SK-N-SH (cell line): Measurements from ENCODE around the gene TUBB6.

Experiments used
- CTCF ChIP-seq: fragments of 200-600 bp; sonication (generic); IDR thresholded peaks from 2 replicates; pipeline ENCODE4 v1.6.1; 2017; ENCODE audit warnings: antibody characterized with exemption, mild to moderate bottlenecking, moderate library complexity
- ELF1 ChIP-seq: IDR thresholded peaks from 2 replicates; pipeline ENCODE4 v1.4.0; 2012
- GABPA ChIP-seq: IDR thresholded peaks from 2 replicates; pipeline ENCODE4 v1.4.0; 2012; ENCODE audit warnings: low read depth, mild to moderate bottlenecking
- JUND ChIP-seq: IDR thresholded peaks from 2 replicates; pipeline ENCODE4 v1.4.0; 2012
- NRF1 ChIP-seq: IDR thresholded peaks from 2 replicates; pipeline ENCODE4 v1.6.1; 2012; ENCODE audit warnings: low read depth, mild to moderate bottlenecking, low read length
- REST ChIP-seq: IDR thresholded peaks from 2 replicates; pipeline ENCODE4 v1.6.1; 2012; ENCODE audit warnings: mild to moderate bottlenecking, low read depth, low read length, moderate library complexity
- USF2 ChIP-seq: fragments of 150-350 bp; IDR thresholded peaks from 2 replicates; pipeline ENCODE4 v1.6.1; 2017; ENCODE audit warnings: antibody characterized with exemption, low read length, low read depth, borderline replicate concordance

GRCh38 chr18:12333506-12334290, 25.7 kb downstream of the TUBB6 start:
- no peak for TF ChIP-seq GABPA
- no peak for TF ChIP-seq JUND
- TF ChIP-seq USF2: no peak
- no peak for TF ChIP-seq CTCF
- no peak for TF ChIP-seq NRF1
- TF ChIP-seq ELF1: no peak
- TF ChIP-seq REST: no peak
